ENCODE measurements around the gene AGPAT1. TPM values are rescaled to one million over a fixed set of nuclear protein-coding genes. Genes with fewer than 3 reads are reported as not detected.

AGPAT1 gene
- total and polyA plus RNA-seq, 2 of the 8 experiments (the other 6 are each of a cell fraction or from before 2014, with no cell fraction given), result 96.0 to 222 TPM

- TF ChIP-seq RNF2 (IDR thresholded peaks at IDR 0.05; ENCODE audit: borderline replicate concordance, low read depth, low read length, missing control alignments, poor library complexity, severe bottlenecking) (no peak), ASH2L (IDR thresholded peaks at IDR 0.05; ENCODE audit: low read length) (peak; percentile 35), MAFK (IDR thresholded peaks at IDR 0.05; ENCODE audit: low read depth, low read length) (no peak; the same call in 1 of the 2 replicates), SAP30 (IDR thresholded peaks at IDR 0.05; ENCODE audit: insufficient read depth, insufficient replicate concordance, low read length) (no peak), CHD2 (IDR thresholded peaks at IDR 0.05; ENCODE audit: low read length) (no peak; the same call in 1 of the 2 replicates), JUN (IDR thresholded peaks at IDR 0.05; ENCODE audit: low read depth, low read length) (no peak), USF2 (IDR thresholded peaks at IDR 0.05; ENCODE audit: low read length) (no peak), CEBPB (IDR thresholded peaks at IDR 0.05; ENCODE audit: low read depth, low read length) (0 out of 2 replicates have a peak, but pooled peaks have one; percentile 5), YY1 (IDR thresholded peaks at IDR 0.05; ENCODE audit: low read depth, low read length) (0 out of 2 replicates have a peak, but pooled peaks have one; percentile 1), CBX5 (IDR thresholded peaks at IDR 0.05; ENCODE audit: low read depth, low read length) (no peak), POLR2A (IDR thresholded peaks at IDR 0.05; ENCODE audit: control extremely low read depth in 1 of 2, low read depth in 2 of 2, low read length in 2 of 2) (peak in 1 of 2 experiments; percentile 94; a peak in 2 of 3 replicates), HDAC2 (IDR thresholded peaks at IDR 0.05; ENCODE audit: borderline replicate concordance in 1 of 2, low read depth in 2 of 2, low read length in 2 of 2) (peak in 1 of 2 experiments; percentile 64; a peak in 1 of 4 replicates), EP300 (IDR thresholded peaks at IDR 0.05; ENCODE audit: borderline replicate concordance in 1 of 2, low read depth in 2 of 2, low read length in 2 of 2) (peak; percentile 52 to 76; a peak in 2 of 3 replicates), GABPA (IDR thresholded peaks at IDR 0.05; ENCODE audit: borderline replicate concordance, insufficient read depth, low read length) (no peak), TBP (IDR thresholded peaks at IDR 0.05; ENCODE audit: low read depth, low read length) (peak; percentile 63), CHD1 (IDR thresholded peaks at IDR 0.05; ENCODE audit: low read depth, low read length) (no peak), JUND (IDR thresholded peaks at IDR 0.05; ENCODE audit: low read length) (peak; percentile 96), KDM4A (IDR thresholded peaks at IDR 0.05; ENCODE audit: low read depth, low read length, severe bottlenecking) (peak; percentile 68), TAF7 (optimal IDR thresholded peaks at IDR 0.05; ENCODE audit: borderline replicate concordance, low read depth, low read length) (peak; percentile 88), SP4 (IDR thresholded peaks at IDR 0.05; ENCODE audit: low read length) (no peak; the same call in 1 of the 2 replicates), TAF1 (IDR thresholded peaks at IDR 0.05; ENCODE audit: low read depth, low read length) (peak; percentile 80), RAD21 (IDR thresholded peaks at IDR 0.05 in 1 of 2, conservative IDR thresholded peaks at IDR 0.05 in 1 of 2; ENCODE audit: low read depth in 2 of 2, low read length in 2 of 2) (no peak; a peak in 1 of 4 replicates)
These were observed 20.2 kb upstream of the AGPAT1 start (continued) for GRCh38 chr6:32195902-32196681.
